Activated CD4-positive, alpha-beta T cell treated with anti-CD3 and anti-CD28 coated beads, Interleukin-2, amount 50 U/mL, for 48 hours (primary cell): ENCODE measurements around the gene TMCC3.
"Not testable (repeated sequence)": the region's sequence is repeated elsewhere in the genome, so short reads cannot be mapped to it uniquely, and the experiment has no call there.

Experiments used
- DNase-seq, 2 experiments: peaks; one replicate each; pipeline ENCODE4 v3.0.0-alpha.2; 2020

Gene TMCC3

GRCh38 chr12:94631058-94631457 is 19.3 kb downstream of the TMCC3 start:
- DNase-seq, result no peak

- no peak for DNase-seq
Observed at GRCh38 chr12:94628819-94629472, 21.4 kb downstream of the TMCC3 start.

GRCh38 chr12:94628369-94628768 is 22.0 kb downstream of the TMCC3 start:
- DNase-seq, result no peak

- no peak for DNase-seq
Observed at GRCh38 chr12:94625531-94625930, 24.8 kb downstream of the TMCC3 start.

GRCh38 chr12:94623161-94623920 is 27.0 kb downstream of the TMCC3 start:
- no peak for DNase-seq

- no peak for DNase-seq
Observed at GRCh38 chr12:94622475-94622874, 27.9 kb downstream of the TMCC3 start.

GRCh38 chr12:94621662-94622359 is 28.5 kb downstream of the TMCC3 start:
- peak; percentile 39 to 53 for DNase-seq

GRCh38 chr12:94620621-94621020 is 29.7 kb downstream of the TMCC3 start:
- no peak for DNase-seq

- peak; percentile 25 to 45 for DNase-seq
Observed at GRCh38 chr12:94618995-94619695, 31.2 kb downstream of the TMCC3 start.

GRCh38 chr12:94617101-94617500 is 33.3 kb downstream of the TMCC3 start:
- DNase-seq, result no peak

GRCh38 chr12:94616203-94616729 is 34.1 kb downstream of the TMCC3 start:
- DNase-seq, result no peak

- DNase-seq, result no peak
Observed at GRCh38 chr12:94615260-94616181, 34.8 kb downstream of the TMCC3 start.

GRCh38 chr12:94614288-94614721 is 36.1 kb downstream of the TMCC3 start:
- no peak for DNase-seq

- no peak for DNase-seq
Observed at GRCh38 chr12:94609917-94610443, 40.4 kb downstream of the TMCC3 start.

- DNase-seq, result not testable (repeated sequence)
Observed at GRCh38 chr12:94606810-94607209, 43.5 kb downstream of the TMCC3 start.

- no peak for DNase-seq
Observed at GRCh38 chr12:94604366-94604698, 46.0 kb downstream of the TMCC3 start.

- DNase-seq, result peak; percentile 58 to 70
Observed at GRCh38 chr12:94603434-94604365, 46.7 kb downstream of the TMCC3 start.

GRCh38 chr12:94602024-94602423 is 48.3 kb downstream of the TMCC3 start:
- no peak for DNase-seq

- DNase-seq, result not testable (repeated sequence)
Observed at GRCh38 chr12:94601307-94601706, 49.0 kb downstream of the TMCC3 start.

GRCh38 chr12:94599189-94599588 is 51.2 kb downstream of the TMCC3 start:
- no peak for DNase-seq
